ENCODE measurements around the gene CIC.

CIC gene

GRCh38 chr19:42230571-42230970 is 38.5 kb upstream of the CIC start:
- TF ChIP-seq POLR2AphosphoS5 (IDR thresholded peaks at IDR 0.05; ENCODE audit: low read depth, low read length) (no peak), FOXP2 (optimal IDR thresholded peaks at IDR 0.05; ENCODE audit: borderline replicate concordance, extremely low read depth, extremely low read length, insufficient read depth) (no peak), SIN3A (IDR thresholded peaks at IDR 0.05; ENCODE audit: borderline replicate concordance, insufficient read depth, low read length) (no peak), TAF1 (IDR thresholded peaks at IDR 0.05; ENCODE audit: borderline replicate concordance, insufficient read depth, low read length) (no peak)
- TF ChIP-seq, protein P1, sequence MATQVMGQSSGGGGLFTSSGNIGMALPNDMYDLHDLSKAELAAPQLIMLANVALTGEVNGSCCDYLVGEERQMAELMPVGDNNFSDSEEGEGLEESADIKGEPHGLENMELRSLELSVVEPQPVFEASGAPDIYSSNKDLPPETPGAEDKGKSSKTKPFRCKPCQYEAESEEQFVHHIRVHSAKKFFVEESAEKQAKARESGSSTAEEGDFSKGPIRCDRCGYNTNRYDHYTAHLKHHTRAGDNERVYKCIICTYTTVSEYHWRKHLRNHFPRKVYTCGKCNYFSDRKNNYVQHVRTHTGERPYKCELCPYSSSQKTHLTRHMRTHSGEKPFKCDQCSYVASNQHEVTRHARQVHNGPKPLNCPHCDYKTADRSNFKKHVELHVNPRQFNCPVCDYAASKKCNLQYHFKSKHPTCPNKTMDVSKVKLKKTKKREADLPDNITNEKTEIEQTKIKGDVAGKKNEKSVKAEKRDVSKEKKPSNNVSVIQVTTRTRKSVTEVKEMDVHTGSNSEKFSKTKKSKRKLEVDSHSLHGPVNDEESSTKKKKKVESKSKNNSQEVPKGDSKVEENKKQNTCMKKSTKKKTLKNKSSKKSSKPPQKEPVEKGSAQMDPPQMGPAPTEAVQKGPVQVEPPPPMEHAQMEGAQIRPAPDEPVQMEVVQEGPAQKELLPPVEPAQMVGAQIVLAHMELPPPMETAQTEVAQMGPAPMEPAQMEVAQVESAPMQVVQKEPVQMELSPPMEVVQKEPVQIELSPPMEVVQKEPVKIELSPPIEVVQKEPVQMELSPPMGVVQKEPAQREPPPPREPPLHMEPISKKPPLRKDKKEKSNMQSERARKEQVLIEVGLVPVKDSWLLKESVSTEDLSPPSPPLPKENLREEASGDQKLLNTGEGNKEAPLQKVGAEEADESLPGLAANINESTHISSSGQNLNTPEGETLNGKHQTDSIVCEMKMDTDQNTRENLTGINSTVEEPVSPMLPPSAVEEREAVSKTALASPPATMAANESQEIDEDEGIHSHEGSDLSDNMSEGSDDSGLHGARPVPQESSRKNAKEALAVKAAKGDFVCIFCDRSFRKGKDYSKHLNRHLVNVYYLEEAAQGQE (IDR thresholded peaks at IDR 0.05; ENCODE audit: insufficient read depth in 1 of 2, low read depth in 2 of 2, low read length in 2 of 2), result no peak

- TF ChIP-seq FOXP2 (optimal IDR thresholded peaks at IDR 0.05; ENCODE audit: borderline replicate concordance, extremely low read depth, extremely low read length, insufficient read depth) (no peak), POLR2AphosphoS5 (IDR thresholded peaks at IDR 0.05; ENCODE audit: low read depth, low read length) (no peak), SIN3A (IDR thresholded peaks at IDR 0.05; ENCODE audit: borderline replicate concordance, insufficient read depth, low read length) (no peak), TAF1 (IDR thresholded peaks at IDR 0.05; ENCODE audit: borderline replicate concordance, insufficient read depth, low read length) (no peak)
- TF ChIP-seq, protein P1 (IDR thresholded peaks at IDR 0.05; ENCODE audit: insufficient read depth in 1 of 2, low read depth in 2 of 2, low read length in 2 of 2), result no peak
Observed at GRCh38 chr19:42232435-42232834, 36.6 kb upstream of the CIC start.

GRCh38 chr19:42233106-42233505 is 35.9 kb upstream of the CIC start:
- TF ChIP-seq FOXP2 (optimal IDR thresholded peaks at IDR 0.05; ENCODE audit: borderline replicate concordance, extremely low read depth, extremely low read length, insufficient read depth) (no peak), TAF1 (IDR thresholded peaks at IDR 0.05; ENCODE audit: borderline replicate concordance, insufficient read depth, low read length) (no peak)
- TF ChIP-seq, protein P1 (IDR thresholded peaks at IDR 0.05; ENCODE audit: insufficient read depth in 1 of 2, low read depth in 2 of 2, low read length in 2 of 2), result no peak

GRCh38 chr19:42233678-42234292 is 35.3 kb upstream of the CIC start:
- TF ChIP-seq TAF1 (IDR thresholded peaks at IDR 0.05; ENCODE audit: borderline replicate concordance, insufficient read depth, low read length) (no peak), FOXP2 (optimal IDR thresholded peaks at IDR 0.05; ENCODE audit: borderline replicate concordance, extremely low read depth, extremely low read length, insufficient read depth) (no peak), POLR2AphosphoS5 (IDR thresholded peaks at IDR 0.05; ENCODE audit: low read depth, low read length) (no peak), SIN3A (IDR thresholded peaks at IDR 0.05; ENCODE audit: borderline replicate concordance, insufficient read depth, low read length) (no peak)
- TF ChIP-seq, protein P1 (IDR thresholded peaks at IDR 0.05; ENCODE audit: insufficient read depth in 1 of 2, low read depth in 2 of 2, low read length in 2 of 2), result no peak

DNA sequence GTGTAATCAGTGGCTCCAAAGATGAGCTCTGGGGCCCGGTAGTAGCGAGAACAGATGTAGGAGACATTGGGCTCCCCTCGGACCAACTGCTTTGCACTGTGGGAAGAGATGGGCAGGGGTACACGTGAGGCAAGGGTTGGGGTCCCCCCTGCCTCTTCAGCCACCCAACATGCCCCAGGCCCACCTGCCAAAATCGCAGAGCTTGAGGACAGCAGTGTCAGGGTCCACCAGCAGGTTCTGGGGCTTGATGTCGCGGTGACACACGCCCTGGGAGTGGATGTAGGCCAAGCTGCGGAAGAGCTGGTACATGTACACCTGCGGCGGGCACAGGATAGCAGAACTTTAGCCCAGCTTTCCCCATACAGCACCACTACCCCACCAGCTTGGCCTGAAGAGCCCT is 34.7 kb upstream of the CIC start:
- TF ChIP-seq POLR2AphosphoS5 (IDR thresholded peaks at IDR 0.05; ENCODE audit: low read depth, low read length) (no peak), FOXP2 (optimal IDR thresholded peaks at IDR 0.05; ENCODE audit: borderline replicate concordance, extremely low read depth, extremely low read length, insufficient read depth) (no peak), SIN3A (IDR thresholded peaks at IDR 0.05; ENCODE audit: borderline replicate concordance, insufficient read depth, low read length) (no peak), TAF1 (IDR thresholded peaks at IDR 0.05; ENCODE audit: borderline replicate concordance, insufficient read depth, low read length) (no peak)
- TF ChIP-seq, protein P1 (IDR thresholded peaks at IDR 0.05; ENCODE audit: insufficient read depth in 1 of 2, low read depth in 2 of 2, low read length in 2 of 2), result no peak
